Naive thymus-derived CD8-positive, alpha-beta T cell (primary cell): Measurements from ENCODE around the gene BAHCC1. TPM values are rescaled to one million over a fixed set of nuclear protein-coding genes. Genes with fewer than 3 reads are reported as not detected.
"Not testable (repeated sequence)": the region's sequence is repeated elsewhere in the genome, so short reads cannot be mapped to it uniquely, and the experiment has no call there.

Source experiments
- ATAC-seq, 2 donors: fragments of 150-1000 bp; cut with Tn5 transposase in 1 of 2; sonication (Bioruptor Pico), chemical (Tn5 transposase) in 1 of 2; 1 replicate in 1 of 2; 2 replicates in 1 of 2; pipeline ENCODE4 v1.10.0; 2021; ENCODE audit warnings: mild to moderate bottlenecking in 2 of 2, moderate library complexity in 2 of 2
- POLR2A ChIA-PET: fragments of 350-600 bp; sonication (Branson Sonifier 250); formaldehyde crosslinking; loops from one replicate; lab custom pipeline; 2021; ENCODE audit warnings: antibody characterized with exemption; lab: Charles Lee
- DNase-seq, 10 donors: peaks; one replicate each; pipeline versions ENCODE4 v3.0.0 to v3.0.0-alpha.2; 2020 to 2022
- H3K27ac Mint-ChIP-seq, 10 donors: one replicate each; pipeline ENCODE4 v1.8.0; 2020 to 2022; ENCODE audit warnings: mild to moderate bottlenecking in 10 of 10, mixed read lengths in 10 of 10, moderate library complexity in 4 of 10, inconsistent platforms in 1 of 10
- H3K27me3 Mint-ChIP-seq, 5 donors: one replicate each; pipeline ENCODE4 v1.8.0; 2021 to 2022; ENCODE audit warnings: mixed read lengths in 5 of 5
- H3K36me3 Mint-ChIP-seq, 3 donors: one replicate each; pipeline ENCODE4 v1.8.0; 2020 to 2022; ENCODE audit warnings: mixed read lengths in 3 of 3, mild to moderate bottlenecking in 2 of 3, inconsistent platforms in 1 of 3
- H3K4me1 Mint-ChIP-seq, 4 donors: one replicate each; pipeline ENCODE4 v1.8.0; 2021 to 2022; ENCODE audit warnings: mixed read lengths in 4 of 4
- H3K4me3 Mint-ChIP-seq, 10 donors: one replicate each; pipeline ENCODE4 v1.8.0; 2020 to 2022; ENCODE audit warnings: mild to moderate bottlenecking in 10 of 10, mixed read lengths in 10 of 10, moderate library complexity in 6 of 10, inconsistent platforms in 1 of 10
- H3K9me3 Mint-ChIP-seq, 9 donors: one replicate each; pipeline ENCODE4 v1.8.0; 2020 to 2022; ENCODE audit warnings: mixed read lengths in 9 of 9, mild to moderate bottlenecking in 3 of 9, inconsistent platforms in 1 of 9, moderate library complexity in 1 of 9
- polyA plus RNA-seq, 3 donors: library from polyadenylated mRNA; unstranded; fragments of 300-500 nt; fragmentation: Illumina TruSeq; gene quantifications; one replicate each; pipeline ENCODE4 v1.2.3, GENCODE V29; 2021
- total RNA-seq, 8 experiments: library from RNA in 2 of 8; stranded (reverse) in 2 of 8; gene quantifications; one replicate each; pipeline ENCODE4 v1.2.3 and lab custom pipeline; 2021 to 2026

The BAHCC1 gene
- total and polyA plus RNA-seq, 5 experiments from 2014 or later = not detected

GRCh38 chr17:81424151-81425017 lies 29.1 kb downstream of the BAHCC1 start:
- DNase-seq (no peak), ATAC-seq (no peak)
- Mint-ChIP-seq H3K36me3 (no peaks in the 10 kb centered on the region), H3K4me3 (no peak overlapping the region), H3K4me1 (peaks cover 5 to 22% (median 15%) of the 10 kb centered on the region in 4 donors), H3K27ac (peak overlapping the region in 1 of 10 donors; percentile 53), H3K27me3 (peaks cover 0 to 17% (median 4%) of the 10 kb centered on the region in 5 donors), H3K9me3 (no peaks in the 10 kb centered on the region)
- POLR2A ChIA-PET = no interaction called here

- H3K4me3 Mint-ChIP-seq, ATAC-seq, H3K9me3 Mint-ChIP-seq, POLR2A ChIA-PET, H3K36me3 Mint-ChIP-seq, DNase-seq, H3K27ac Mint-ChIP-seq: not testable (repeated sequence)
- Mint-ChIP-seq H3K4me1 (peaks cover 5 to 22% (median 15%) of the 10 kb centered on the region in 4 donors), H3K27me3 (peaks cover 0 to 18% (median 4%) of the 10 kb centered on the region in 5 donors)
Measured at GRCh38 chr17:81425041-81425440, 29.8 kb downstream of the BAHCC1 start.

DNA sequence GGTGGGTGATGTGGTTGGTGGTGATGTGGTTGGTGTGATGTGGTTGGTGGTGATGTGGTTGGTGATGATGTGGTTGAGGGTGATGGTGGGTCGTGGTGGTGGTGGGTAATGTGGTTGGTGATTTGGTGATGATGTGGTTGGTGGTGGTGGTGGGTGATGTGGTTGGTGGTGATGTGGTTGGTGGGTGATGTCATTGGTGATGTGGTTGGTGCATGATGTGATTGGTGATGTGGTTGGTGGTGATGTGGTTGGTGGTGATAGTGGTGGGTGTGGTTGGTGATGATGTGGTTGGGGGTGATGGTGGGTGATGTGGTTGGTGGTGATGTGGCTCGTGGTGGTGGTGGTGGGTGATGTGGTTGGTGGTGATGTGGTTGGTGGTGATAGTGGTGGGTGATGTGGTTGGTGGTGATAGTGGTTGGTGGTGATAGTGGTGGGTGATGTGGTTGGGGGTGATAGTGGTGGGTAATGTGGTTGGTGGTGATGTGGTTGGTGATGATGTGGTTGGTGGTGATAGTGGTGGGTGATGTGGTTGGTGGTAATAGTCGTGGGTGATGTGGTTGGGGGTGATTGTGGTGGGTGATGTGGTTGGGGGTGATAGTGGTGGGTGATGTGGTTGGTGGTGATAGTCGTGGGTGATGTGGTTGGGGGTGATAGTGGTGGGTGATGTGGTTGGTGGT lies 30.6 kb downstream of the BAHCC1 start:
- H3K36me3 Mint-ChIP-seq, DNase-seq, H3K4me3 Mint-ChIP-seq, POLR2A ChIA-PET, ATAC-seq, H3K9me3 Mint-ChIP-seq, H3K27ac Mint-ChIP-seq: not testable (repeated sequence)
- Mint-ChIP-seq H3K4me1 (peaks cover 5 to 28% (median 18%) of the 10 kb centered on the region in 4 donors), H3K27me3 (peaks cover 2 to 24% (median 7%) of the 10 kb centered on the region in 5 donors)

- no peak for DNase-seq
- Mint-ChIP-seq H3K27ac (no peak overlapping the region), H3K9me3 (no peaks in the 10 kb centered on the region), H3K4me3 (peak overlapping the region in 1 of 10 donors; percentile 43), H3K36me3 (peaks cover 0 to 2% (median 0%) of the 10 kb centered on the region in 3 donors), H3K4me1 (peaks cover 5 to 28% (median 18%) of the 10 kb centered on the region in 4 donors), H3K27me3 (peaks cover 2 to 29% (median 8%) of the 10 kb centered on the region in 5 donors)
- POLR2A ChIA-PET = interaction anchor here (1.4 kb wide), 1 partner anchor 14 kb away, joined by 4 read pairs; no protein-coding TSS in a partner anchor
- no peak for ATAC-seq
Measured at GRCh38 chr17:81426393-81427172, 31.3 kb downstream of the BAHCC1 start.

DNA sequence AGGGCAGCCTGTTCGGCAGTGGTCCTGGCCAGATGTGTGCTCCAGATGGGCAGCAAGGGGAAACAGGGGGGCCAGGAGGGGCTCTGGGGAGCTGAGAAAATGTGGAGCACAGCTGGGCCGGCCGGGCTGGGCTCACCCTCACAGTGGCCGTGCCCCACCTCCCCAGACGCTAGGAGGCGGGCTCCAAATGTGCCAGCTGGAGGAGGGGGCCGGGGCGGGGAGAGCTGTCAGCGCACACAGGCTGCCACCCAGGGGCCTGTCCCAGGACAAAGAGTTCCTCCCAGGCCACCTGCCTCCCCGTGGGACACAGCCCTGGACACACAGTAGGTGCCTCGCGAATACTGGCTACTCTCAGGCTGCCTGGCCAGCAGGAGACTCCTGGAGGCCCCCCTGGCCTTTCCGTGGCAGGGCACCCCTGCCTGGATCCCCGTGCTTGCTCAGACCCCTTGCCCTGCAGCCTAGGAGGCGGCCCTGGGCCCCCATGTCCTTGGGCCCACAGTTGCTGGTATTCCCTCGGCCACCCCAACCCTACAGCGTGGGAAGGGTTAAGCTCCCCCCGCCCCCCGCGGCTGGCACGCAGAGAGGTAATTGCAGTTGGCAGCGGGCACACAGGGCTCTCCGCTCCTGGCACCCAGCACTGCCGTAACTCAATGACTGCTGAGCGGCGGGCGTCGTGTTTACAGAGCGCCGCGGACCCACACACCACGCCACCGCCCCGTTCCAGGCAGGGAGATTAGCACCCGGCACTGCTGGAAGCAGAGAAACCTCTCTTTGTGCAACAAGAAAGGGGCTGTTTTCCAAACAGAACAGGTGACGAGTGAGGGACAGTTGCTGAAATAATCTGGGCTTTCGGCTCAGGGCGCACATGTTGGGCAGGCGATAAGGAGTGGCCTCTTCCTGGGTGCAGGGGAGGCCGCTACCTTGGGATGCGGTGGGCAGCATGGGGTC lies 32.2 kb downstream of the BAHCC1 start:
- no peaks in the 10 kb centered on the region for H3K9me3 Mint-ChIP-seq
- DNase-seq = peak in 2 of 10 donors; percentile 16 to 26
- peaks cover 0 to 2% (median 0%) of the 10 kb centered on the region in 3 donors for H3K36me3 Mint-ChIP-seq
- POLR2A ChIA-PET = interaction anchor here (1.4 kb wide), 1 partner anchor 15 kb away, joined by 4 read pairs; no protein-coding TSS in a partner anchor
- peak overlapping the region in 2 of 10 donors; percentile 43 to 71 for H3K27ac Mint-ChIP-seq
- H3K4me3 Mint-ChIP-seq = peak overlapping the region in 8 of 10 donors; percentile 46 to 76 (median 58)
- H3K4me1 Mint-ChIP-seq = peaks cover 5 to 28% (median 18%) of the 10 kb centered on the region in 4 donors
- peak; percentile 46 to 59 for ATAC-seq
- peaks cover 2 to 36% (median 8%) of the 10 kb centered on the region in 5 donors for H3K27me3 Mint-ChIP-seq

DNA sequence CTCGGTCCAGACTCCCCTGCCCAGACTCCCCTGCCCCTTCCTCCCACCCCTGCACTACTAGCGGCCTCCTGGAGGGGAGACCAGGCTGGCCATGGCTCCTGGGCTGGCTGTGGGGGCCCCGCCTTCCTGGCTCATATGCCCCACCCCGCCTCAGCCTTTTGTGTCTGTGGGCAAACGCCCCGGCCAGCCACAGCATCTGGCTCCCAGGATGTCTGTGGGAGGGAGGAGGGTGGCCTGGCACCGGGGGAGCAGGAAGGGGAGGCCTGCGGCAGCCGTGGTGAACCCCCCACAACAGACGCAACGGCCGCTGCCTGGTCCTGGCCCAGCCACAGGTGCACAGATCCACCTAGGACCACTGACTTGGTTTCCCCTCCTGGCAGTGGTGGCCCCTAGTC lies 32.9 kb downstream of the BAHCC1 start:
- POLR2A ChIA-PET = no interaction called here
- Mint-ChIP-seq H3K4me3 (peak overlapping the region in 6 of 10 donors; percentile 46 to 76 (median 60)), H3K36me3 (peaks cover 0 to 2% (median 0%) of the 10 kb centered on the region in 3 donors), H3K4me1 (peaks cover 5 to 28% (median 18%) of the 10 kb centered on the region in 4 donors), H3K9me3 (no peaks in the 10 kb centered on the region), H3K27me3 (peaks cover 2 to 40% (median 8%) of the 10 kb centered on the region in 5 donors), H3K27ac (no peak overlapping the region)
- DNase-seq (peak in 1 of 10 donors; percentile 21), ATAC-seq (peak; percentile 23 to 37)

DNA sequence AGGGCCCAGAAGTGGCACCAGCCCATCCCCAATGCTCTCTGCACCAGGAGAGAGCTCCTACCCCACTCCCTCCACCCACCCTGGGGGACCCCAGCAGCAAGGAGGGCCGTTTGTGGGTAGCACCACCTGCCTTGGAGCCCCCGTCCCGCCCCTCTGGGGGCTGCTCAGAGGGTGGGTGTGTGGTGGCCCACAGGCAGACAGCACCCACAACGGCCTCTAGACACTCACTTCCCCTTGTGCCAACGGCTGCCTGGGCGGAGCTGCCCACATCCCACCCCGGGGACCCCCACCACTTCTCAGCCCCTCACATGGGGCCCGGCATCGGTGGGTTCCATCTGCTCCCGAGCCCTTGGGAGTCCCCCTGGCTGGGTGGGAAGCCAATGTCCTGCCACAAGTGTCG lies 33.3 kb downstream of the BAHCC1 start:
- peaks cover 5 to 28% (median 18%) of the 10 kb centered on the region in 4 donors for H3K4me1 Mint-ChIP-seq
- DNase-seq (no peak), ATAC-seq (peak in 1 of 2 donors; percentile 6)
- H3K36me3 Mint-ChIP-seq = peaks cover 0 to 2% (median 0%) of the 10 kb centered on the region in 3 donors
- POLR2A ChIA-PET = no interaction called here
- peak overlapping the region in 4 of 10 donors; percentile 46 to 61 (median 54) for H3K4me3 Mint-ChIP-seq
- H3K27ac Mint-ChIP-seq = peak overlapping the region in 1 of 10 donors; percentile 34
- H3K27me3 Mint-ChIP-seq = peaks cover 2 to 43% (median 8%) of the 10 kb centered on the region in 5 donors
- H3K9me3 Mint-ChIP-seq = no peaks in the 10 kb centered on the region

- peak overlapping the region in 5 of 10 donors; percentile 46 to 61 (median 50) for H3K4me3 Mint-ChIP-seq
- peaks cover 2 to 47% (median 8%) of the 10 kb centered on the region in 5 donors for H3K27me3 Mint-ChIP-seq
- H3K9me3 Mint-ChIP-seq = no peaks in the 10 kb centered on the region
- peaks cover 5 to 28% (median 18%) of the 10 kb centered on the region in 4 donors for H3K4me1 Mint-ChIP-seq
- H3K27ac Mint-ChIP-seq = peak overlapping the region in 1 of 10 donors; percentile 34
- DNase-seq = peak in 1 of 10 donors; percentile 25
- POLR2A ChIA-PET = interaction anchor here (0.7 to 1.0 kb wide), 2 partner anchors 9 to 24 kb away, joined by 3 read pairs; no protein-coding TSS in a partner anchor
- peaks cover 0 to 2% (median 0%) of the 10 kb centered on the region in 3 donors for H3K36me3 Mint-ChIP-seq
- ATAC-seq = peak; percentile 33 to 42
Measured at GRCh38 chr17:81428948-81429774, 33.9 kb downstream of the BAHCC1 start.

DNA sequence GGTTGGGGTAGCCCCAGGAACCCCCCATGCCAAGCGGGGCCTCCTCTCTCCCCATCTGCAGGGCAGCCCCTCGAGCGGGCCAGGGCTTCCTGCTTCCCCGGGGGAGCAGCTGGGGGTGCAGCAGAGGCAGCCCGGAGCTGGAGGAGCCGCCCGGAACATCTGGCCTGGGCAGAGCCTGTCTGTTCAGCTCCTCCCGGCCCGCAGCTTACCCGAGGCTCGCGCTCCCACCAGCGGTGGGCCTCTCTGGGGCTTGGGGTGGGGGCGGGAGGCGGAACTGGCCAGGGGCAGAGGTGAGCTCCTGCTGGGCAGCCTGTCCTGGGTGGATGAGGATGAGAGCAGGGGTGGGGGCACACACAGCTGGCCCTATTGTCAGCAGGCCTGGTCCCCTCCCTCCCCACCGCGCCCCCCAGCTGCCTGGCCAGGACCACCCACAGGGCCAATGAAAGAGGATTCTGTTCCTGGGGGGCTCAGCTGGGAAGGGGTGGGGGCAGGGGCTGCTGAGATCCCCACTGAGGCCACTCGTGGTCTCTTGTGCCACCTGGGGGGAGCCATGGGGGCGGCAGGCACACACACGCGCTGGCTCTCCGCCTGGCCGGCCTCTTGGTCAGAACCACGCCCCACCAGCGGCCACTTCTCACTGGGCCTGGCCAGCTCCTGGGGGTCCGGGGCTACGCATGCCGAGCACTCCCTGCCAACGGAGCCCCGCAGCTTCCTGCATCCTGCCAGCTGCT lies 34.7 kb downstream of the BAHCC1 start:
- DNase-seq = peak in 1 of 10 donors; percentile 31
- no peaks in the 10 kb centered on the region for H3K9me3 Mint-ChIP-seq
- H3K4me1 Mint-ChIP-seq = peaks cover 5 to 28% (median 18%) of the 10 kb centered on the region in 4 donors
- H3K4me3 Mint-ChIP-seq = peak overlapping the region in 2 of 10 donors; percentile 39 to 57
- peaks cover 0 to 2% (median 0%) of the 10 kb centered on the region in 3 donors for H3K36me3 Mint-ChIP-seq
- no peak overlapping the region for H3K27ac Mint-ChIP-seq
- POLR2A ChIA-PET = interaction anchor here (0.7 to 1.2 kb wide), 4 partner anchors 9 to 54 kb away, joined by 3 to 4 read pairs (median 4); no protein-coding TSS in a partner anchor
- ATAC-seq = peak; percentile 40 to 44
- peaks cover 2 to 52% (median 8%) of the 10 kb centered on the region in 5 donors for H3K27me3 Mint-ChIP-seq
